ENCODE results near the gene DOCK2.
"Not testable (repeated sequence)": the region's sequence is repeated elsewhere in the genome, so short reads cannot be mapped to it uniquely, and the experiment has no call there.

The DOCK2 gene

GRCh38 chr5:169798438-169798837 lies 161.4 kb downstream of the DOCK2 start:
- DNase-seq = no peak

- no peak for DNase-seq
These were observed 162.0 kb downstream of the DOCK2 start for GRCh38 chr5:169798906-169799660.

GRCh38 chr5:169801324-169801777 lies 164.3 kb downstream of the DOCK2 start:
- no peak for DNase-seq

GRCh38 chr5:169801781-169802180 lies 164.7 kb downstream of the DOCK2 start:
- DNase-seq = no peak

- DNase-seq = no peak
These were observed 166.3 kb downstream of the DOCK2 start for GRCh38 chr5:169803077-169803981.

- no peak for DNase-seq
These were observed 167.8 kb downstream of the DOCK2 start for GRCh38 chr5:169804861-169805260.

- DNase-seq = no peak
These were observed 168.5 kb downstream of the DOCK2 start for GRCh38 chr5:169805527-169805934.

- no peak for DNase-seq
These were observed 169.0 kb downstream of the DOCK2 start for GRCh38 chr5:169805937-169806700.

- no peak for DNase-seq
These were observed 171.1 kb downstream of the DOCK2 start for GRCh38 chr5:169808118-169808581.

GRCh38 chr5:169808880-169809279 lies 171.8 kb downstream of the DOCK2 start:
- not testable (repeated sequence) for DNase-seq

GRCh38 chr5:169809281-169809680 lies 172.2 kb downstream of the DOCK2 start:
- no peak for DNase-seq

- DNase-seq = no peak
These were observed 173.4 kb downstream of the DOCK2 start for GRCh38 chr5:169810524-169810923.

GRCh38 chr5:169811023-169811422 lies 173.9 kb downstream of the DOCK2 start:
- DNase-seq = no peak

- DNase-seq = no peak
These were observed 174.6 kb downstream of the DOCK2 start for GRCh38 chr5:169811680-169812079.

- no peak for DNase-seq
These were observed 175.7 kb downstream of the DOCK2 start for GRCh38 chr5:169812786-169813185.

- DNase-seq = no peak
These were observed 177.0 kb downstream of the DOCK2 start for GRCh38 chr5:169814045-169814444.

- DNase-seq = no peak
These were observed 177.4 kb downstream of the DOCK2 start for GRCh38 chr5:169814522-169814921.

- no peak for DNase-seq
These were observed 180.0 kb downstream of the DOCK2 start for GRCh38 chr5:169817031-169817430.

GRCh38 chr5:169826618-169827017 lies 189.5 kb downstream of the DOCK2 start:
- no peak for DNase-seq

- no peak for DNase-seq
These were observed 190.7 kb downstream of the DOCK2 start for GRCh38 chr5:169827769-169828168.

GRCh38 chr5:169828385-169828784 lies 191.3 kb downstream of the DOCK2 start:
- DNase-seq = no peak

- DNase-seq = no peak
These were observed 194.3 kb downstream of the DOCK2 start for GRCh38 chr5:169831331-169831730.

- no peak for DNase-seq
These were observed 195.2 kb downstream of the DOCK2 start for GRCh38 chr5:169832304-169832703.

Data from NCI-H2107 (cell line).